Dermis microvascular lymphatic vessel endothelial cell (primary cell): ENCODE data around the gene CNTNAP5. TPM values are rescaled to one million over a fixed set of nuclear protein-coding genes. Genes with fewer than 3 reads are reported as not detected.

ENCODE experiments used
- DNase-seq, 2 donors: peaks; one replicate each; pipeline versions ENCODE4 v3.0.0 to v3.0.0-alpha.2; 2010; ENCODE audit warnings: low read depth in 2 of 2
- total RNA-seq: library from RNA; depleted of rRNA; stranded (reverse); fragments of >200 nt; gene quantifications from 2 replicates; pipeline ENCODE4 v1.2.1, GENCODE V29; 2014

The CNTNAP5 gene
- total RNA-seq, 1 donor from 2014 or later: not detected

GRCh38 chr2:124678043-124678442 lies 653.0 kb downstream of the CNTNAP5 start:
- DNase-seq: no peak

- no peak for DNase-seq
Measured at GRCh38 chr2:124683536-124684428, 658.7 kb downstream of the CNTNAP5 start.

GRCh38 chr2:124689348-124689747 lies 664.3 kb downstream of the CNTNAP5 start:
- DNase-seq: no peak

GRCh38 chr2:124692216-124692615 lies 667.1 kb downstream of the CNTNAP5 start:
- DNase-seq: no peak

- no peak for DNase-seq
Measured at GRCh38 chr2:124692707-124693106, 667.6 kb downstream of the CNTNAP5 start.

- no peak for DNase-seq
Measured at GRCh38 chr2:124693156-124693555, 668.1 kb downstream of the CNTNAP5 start.

- DNase-seq: no peak
Measured at GRCh38 chr2:124698979-124699565, 674.0 kb downstream of the CNTNAP5 start.

- DNase-seq: no peak
Measured at GRCh38 chr2:124702777-124703176, 677.7 kb downstream of the CNTNAP5 start.

- DNase-seq: no peak
Measured at GRCh38 chr2:124704071-124704925, 679.2 kb downstream of the CNTNAP5 start.

- DNase-seq: no peak
Measured at GRCh38 chr2:124708661-124709060, 683.6 kb downstream of the CNTNAP5 start.

GRCh38 chr2:124713969-124714368 lies 688.9 kb downstream of the CNTNAP5 start:
- DNase-seq: no peak

- no peak for DNase-seq
Measured at GRCh38 chr2:124725187-124725586, 700.1 kb downstream of the CNTNAP5 start.

- no peak for DNase-seq
Measured at GRCh38 chr2:124740636-124741035, 715.5 kb downstream of the CNTNAP5 start.

GRCh38 chr2:124753842-124754241 lies 728.8 kb downstream of the CNTNAP5 start:
- no peak for DNase-seq

GRCh38 chr2:124755386-124755785 lies 730.3 kb downstream of the CNTNAP5 start:
- DNase-seq: no peak

GRCh38 chr2:124756048-124756447 lies 731.0 kb downstream of the CNTNAP5 start:
- DNase-seq: no peak

GRCh38 chr2:124762388-124762787 lies 737.3 kb downstream of the CNTNAP5 start:
- DNase-seq: no peak

GRCh38 chr2:124763611-124764010 lies 738.5 kb downstream of the CNTNAP5 start:
- DNase-seq: no peak

GRCh38 chr2:124774781-124775180 lies 749.7 kb downstream of the CNTNAP5 start:
- no peak for DNase-seq

GRCh38 chr2:124776332-124776731 lies 751.2 kb downstream of the CNTNAP5 start:
- DNase-seq: no peak

GRCh38 chr2:124778076-124778475 lies 753.0 kb downstream of the CNTNAP5 start:
- DNase-seq: no peak

- DNase-seq: no peak
Measured at GRCh38 chr2:124796647-124797046, 771.6 kb downstream of the CNTNAP5 start.
